ENCODE measurements around the gene LEFTY1.
"Not testable (repeated sequence)": the region's sequence is repeated elsewhere in the genome, so short reads cannot be mapped to it uniquely, and the experiment has no call there.

LEFTY1 gene

DNA sequence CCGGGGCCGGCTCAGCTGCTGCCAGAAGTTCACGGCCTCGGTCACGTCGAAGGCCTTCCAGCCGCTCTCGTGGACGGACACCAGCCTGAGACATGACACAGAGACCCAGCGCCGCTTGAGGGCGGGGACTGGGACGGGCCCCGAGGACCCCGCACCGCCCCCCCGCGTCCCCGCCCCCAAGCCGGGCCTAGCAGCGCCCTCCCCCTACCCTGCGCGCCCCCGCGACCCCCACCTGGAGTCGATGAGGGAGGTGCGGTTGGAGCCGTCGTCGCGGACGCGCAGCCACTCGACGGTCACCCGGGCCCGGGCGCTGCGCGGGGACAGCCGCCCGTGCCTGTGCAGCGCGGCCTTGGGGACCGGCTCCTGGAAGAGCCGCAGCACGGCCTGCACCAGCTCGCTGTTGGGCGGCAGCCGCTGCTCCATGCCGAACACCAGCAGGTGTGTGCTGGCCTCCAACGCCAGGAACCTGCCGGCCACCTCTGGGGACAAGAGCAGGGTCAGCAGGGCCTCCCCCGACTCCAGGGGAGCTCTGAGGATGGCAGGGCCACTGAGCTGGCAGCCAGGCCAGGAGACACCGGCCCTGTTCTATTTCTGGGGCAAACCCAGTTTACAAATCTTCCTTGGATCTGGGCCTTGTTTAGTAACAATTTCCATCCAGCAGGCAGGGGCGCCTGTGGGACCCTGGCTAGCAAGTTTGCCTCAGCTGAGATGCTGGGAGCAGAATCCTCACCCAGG lies 1.2 kb downstream of the LEFTY1 start:
- not testable (repeated sequence) for DNase-seq

DNA sequence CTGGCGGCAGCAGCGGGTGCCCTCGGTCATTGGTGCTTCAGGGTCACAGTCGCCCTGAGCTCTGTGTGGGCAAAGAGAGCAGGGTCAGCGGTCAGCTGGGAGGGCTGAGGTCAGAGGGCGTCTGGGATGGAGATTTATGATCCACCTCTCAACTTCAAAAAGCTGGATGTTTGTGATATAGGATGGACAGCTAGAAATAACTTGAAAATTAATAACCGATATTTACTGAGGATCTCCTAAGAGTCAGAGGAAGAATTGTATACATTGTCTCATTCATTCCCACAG lies 2.0 kb downstream of the LEFTY1 start:
- no peak for DNase-seq

DNA sequence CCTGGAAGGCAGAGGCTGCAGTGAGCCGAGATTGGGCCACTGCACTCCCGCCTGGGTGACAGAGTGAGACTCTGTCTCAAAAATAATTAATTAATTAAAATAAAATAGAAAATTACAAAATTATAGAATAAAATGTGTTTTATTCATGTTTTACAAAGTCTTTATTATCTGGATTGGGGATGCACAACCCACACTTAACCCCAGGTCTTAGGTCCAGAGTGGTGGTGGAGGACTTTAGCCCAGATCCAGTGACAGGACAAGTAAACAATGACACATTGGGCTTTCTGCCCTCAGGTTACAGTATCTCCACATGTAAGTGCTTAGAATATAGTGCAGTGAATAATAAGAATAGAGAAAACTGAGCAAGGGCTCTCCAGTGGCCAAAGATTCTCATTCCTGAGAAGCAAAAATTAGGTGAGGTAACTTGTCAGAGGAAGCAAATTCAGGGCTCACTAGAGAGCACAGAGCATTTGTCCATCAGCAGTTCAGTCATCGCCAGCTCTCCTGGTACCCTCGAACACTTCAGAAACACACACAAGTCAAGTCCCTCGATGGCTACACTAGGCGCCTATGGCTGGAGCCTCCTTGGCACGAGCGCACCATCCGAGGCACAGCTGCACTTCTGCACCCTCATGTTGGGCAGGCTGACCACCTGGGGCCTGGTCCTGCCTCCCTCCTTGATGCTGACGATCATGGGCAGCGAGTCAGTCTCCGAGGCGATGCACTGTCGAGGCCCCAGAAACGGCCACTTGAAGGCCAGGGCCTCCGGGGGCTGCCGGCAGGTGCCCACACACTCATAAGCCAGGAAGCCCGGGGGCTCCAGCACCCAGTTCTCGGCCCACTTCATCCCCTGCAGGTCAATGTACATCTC lies 2.6 kb downstream of the LEFTY1 start:
- DNase-seq = no peak

DNA sequence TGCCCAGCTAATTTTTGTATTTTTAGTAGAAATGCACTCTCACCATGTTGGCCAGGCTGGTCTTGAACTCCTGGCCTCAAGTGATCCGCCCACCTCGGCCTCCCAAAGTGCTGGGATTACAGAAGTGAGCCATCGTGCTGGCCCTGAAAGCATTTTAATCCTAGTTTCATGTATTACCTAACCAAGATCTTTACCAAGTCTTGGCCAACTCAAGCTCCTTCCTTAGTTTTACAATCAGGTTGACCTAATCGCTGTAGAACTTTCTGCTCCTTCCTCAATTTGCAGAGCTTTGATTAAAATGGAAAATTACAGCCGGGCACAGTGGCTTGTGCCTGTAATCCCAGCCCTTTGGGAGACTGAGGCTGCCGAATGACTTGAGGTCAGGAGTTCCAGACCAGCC lies 3.6 kb downstream of the LEFTY1 start:
- DNase-seq = no peak

DNA sequence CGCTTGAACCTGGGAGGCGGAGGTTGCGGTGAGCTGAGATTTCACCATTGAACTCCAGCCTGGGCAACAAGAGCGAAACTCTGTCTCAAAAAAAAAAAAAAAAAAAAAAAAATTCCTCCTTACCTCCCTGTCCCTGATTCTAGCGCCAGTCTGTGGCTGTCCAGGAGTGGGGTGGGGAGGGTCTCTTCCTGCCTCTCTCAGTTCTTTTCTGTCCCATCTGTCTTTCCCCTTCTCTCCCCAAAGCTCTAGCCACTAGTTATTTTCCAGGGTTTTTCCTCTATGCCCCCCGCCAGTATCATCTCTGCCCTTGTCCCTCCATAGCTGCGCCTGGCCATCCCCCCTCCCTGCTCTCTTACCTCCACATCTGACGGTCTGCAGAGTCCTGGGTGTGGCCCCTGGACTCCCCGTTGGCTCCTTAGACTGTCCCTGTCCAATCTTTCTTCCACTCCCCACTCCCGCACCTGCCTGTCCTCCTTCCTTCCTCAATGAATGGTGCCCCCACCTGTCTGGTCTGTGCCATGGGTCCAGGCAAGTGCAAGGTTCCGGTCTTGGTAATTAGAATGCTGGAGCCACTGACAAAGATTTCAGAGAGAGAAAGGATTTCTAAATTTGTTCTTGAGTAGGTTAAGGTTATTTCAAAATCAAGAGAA lies 5.2 kb downstream of the LEFTY1 start:
- no peak for DNase-seq

DNA sequence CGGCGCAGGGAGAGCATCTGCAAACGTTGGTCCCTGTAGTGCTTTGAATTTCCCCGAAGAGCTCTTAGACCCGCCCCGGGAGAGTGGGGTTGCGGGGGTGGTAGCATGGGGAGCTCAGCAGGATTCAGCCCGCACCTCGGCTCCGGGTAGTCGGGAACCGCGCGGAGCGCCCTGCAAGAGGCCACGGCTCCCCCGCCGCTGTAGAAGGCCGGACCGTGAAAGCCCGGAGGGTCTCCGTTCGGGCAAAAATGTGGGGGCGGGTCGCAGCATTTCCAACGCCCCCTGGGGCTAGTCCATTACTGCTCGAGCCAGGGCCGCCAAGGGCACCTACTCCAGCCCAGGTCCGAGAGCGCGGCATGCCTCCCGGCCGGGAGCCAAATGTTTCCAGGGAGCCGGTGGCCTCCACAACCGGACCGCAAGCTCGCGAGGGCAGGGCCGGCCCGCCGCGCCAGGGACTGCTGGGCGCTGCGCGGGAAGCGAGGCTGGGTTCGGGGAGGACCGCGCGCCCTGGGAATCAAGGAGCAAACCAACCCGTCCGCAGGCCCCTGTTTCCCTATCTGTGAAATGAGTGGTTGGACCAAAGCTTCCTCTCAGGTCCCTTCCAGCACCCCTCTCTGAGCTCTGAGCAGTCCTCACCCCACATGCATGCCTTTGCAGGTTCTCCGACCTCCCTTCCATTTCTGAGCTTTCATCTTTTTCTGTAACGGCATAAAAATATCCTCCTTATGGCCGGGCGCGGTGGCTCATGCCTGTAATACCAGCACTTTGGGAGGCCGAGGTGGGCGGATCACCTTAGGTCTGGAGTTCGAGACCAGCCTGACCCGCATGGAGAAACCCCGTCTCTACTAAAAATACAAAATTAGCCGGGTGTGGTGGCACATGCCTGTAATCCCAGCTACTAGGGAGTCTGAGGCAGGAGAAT lies 6.0 kb downstream of the LEFTY1 start:
- DNase-seq = no peak

DNA sequence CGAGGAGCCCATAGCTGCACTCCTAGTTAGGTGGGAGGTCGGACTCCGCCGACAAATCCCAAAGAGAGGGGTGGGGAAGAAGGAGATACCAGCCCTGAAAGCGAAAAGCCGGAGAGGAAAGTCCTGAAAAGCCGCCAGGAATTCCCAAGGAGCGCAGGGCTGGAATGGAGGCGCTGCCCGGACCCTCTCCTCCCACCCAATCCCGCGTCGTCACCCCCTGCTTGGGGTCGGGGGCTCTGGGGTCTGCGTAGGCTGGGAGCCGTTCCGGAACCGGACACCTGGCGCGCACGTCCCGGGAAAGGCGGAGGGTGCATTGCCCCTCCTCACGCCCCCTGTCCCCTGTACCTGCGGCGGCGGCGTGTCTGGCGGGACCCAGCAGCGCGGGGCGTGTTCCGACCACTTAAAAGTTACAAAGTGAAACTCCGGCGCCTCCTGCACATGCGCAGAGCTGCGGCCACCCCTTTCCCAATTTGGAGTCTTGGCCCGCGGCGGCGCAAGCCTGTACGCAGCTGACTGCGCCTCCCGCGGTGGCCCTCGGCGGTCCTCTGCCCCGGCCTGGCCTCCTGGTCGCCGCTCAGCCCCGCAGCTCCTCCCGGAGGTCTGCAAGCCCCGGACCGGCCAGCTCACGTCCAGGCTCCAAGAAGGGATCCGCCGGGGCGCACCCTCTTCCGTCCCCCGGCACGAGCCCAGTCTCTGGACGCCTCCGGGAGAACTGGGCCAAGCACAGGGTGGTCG lies 6.8 kb downstream of the LEFTY1 start, which contains the start of gene TMEM63A:
Gene TMEM63A, minus strand, starts transcription at position 422 of the 735 bp plus-strand sequence. CDS start 4,800 bp downstream, outside the sequence.
- DNase-seq = peak; percentile 91

DNA sequence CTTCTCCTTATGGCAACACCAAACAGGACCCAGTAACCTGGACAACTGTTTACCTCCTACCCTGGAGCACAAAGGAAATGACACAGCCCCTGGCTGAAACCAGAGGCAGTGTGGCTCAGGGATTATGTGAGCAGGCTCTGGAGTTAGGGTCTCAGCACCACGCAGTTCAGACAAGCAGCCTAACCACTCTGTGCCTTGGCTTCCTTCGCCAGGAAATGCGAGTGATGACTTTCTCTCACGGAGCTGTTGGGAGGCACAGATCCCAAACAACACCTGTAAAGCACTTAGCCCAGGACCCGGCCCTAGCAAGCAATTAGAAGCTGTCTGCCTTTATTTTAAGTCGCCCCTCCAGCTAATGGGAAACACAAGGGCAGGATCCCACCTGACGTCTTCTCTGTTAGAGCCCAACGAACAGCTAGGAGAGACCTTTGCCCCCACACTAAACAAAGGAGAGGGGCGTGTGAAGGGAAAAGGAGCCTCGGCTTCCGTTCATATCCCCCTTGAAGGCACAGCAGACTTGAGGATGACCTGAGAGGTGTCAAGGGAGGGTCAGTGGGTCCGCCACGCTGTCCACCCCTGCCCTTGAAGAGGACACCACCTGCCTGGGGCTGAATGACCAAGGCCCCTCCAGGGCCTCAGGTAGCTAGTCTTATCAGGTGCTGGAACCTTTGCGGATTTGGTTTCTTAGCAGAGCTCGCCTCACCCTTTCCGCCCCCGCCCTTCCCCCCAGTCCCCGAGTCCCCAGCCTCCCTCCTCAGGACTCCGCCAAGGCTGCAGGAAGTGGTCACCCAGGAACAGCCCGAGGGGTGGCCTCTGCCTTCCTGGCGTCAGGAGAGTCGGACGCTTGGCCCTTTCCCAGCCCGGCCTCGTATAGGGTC lies 7.6 kb downstream of the LEFTY1 start:
- peak; percentile 59 for DNase-seq

DNA sequence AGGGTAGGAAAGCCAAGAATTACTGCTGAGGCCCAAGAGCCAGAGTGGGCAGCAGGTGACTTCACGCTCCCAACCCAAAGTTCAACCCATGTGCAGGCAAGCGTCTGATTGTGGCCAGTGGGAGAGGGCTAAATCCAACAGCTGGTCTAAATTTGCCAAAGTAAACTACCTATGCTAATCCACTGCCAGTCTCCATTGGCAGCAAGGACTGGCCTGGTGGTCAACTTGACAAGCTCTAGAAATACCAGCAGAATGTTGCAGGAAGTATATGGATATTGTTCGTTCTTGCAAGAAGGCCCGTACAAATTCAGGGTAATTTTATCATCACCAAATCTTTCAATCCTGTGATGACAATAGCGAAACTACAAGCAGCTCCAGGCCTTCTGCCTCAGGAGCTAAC lies 8.3 kb downstream of the LEFTY1 start:
- no peak for DNase-seq

DNA sequence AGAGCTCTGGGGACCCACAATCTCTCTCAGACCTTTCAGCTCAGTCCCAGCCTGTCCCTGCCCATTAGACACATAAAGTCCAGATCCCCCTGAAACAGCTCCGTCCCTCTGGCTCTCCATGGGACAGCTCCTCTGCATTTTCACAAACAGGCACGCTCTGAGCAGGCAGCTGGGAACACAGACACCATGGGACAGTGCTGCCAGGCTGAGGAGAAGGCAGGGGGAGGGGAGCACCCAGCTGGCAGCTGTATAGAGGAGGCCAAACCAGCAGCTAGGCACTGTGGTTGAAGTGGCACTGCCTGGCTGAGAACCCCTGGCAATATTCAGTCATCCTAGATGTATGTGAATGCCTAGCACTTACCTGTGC lies 8.7 kb downstream of the LEFTY1 start:
- no peak for DNase-seq

DNA sequence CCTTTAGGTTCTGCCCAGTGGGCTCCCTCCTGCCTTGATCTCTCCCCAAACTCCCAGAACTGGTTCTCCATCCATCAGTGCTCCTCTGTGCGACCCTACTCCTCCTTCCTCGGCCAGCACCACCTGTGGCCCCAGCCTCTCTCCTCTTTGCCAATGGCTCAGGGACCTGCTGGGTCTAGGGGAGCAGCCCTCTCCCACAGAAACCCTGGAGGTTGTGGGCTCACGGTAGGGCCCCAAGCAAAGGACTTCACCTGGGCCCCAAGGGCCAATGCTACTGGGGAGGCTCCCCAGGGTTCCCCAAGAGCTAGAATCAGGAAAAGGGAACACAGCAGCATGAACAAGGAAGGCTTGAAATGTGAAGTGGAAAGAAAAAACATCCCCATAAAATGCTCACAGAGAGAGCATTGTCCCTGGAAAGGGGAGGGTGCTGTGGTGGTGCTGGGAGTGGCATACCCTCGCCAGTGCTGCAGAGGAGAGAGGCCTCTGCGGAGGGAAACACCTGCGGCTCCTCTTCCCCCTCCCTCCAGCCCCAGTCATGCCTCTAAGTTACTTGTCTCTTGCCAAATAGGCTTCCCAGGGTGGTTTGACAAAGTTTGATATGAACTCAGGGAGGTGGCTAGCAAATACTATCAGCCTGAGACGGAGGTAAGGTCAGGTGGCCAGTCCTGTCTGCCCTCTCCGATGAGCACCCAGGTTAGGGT lies 9.3 kb downstream of the LEFTY1 start:
- peak; percentile 44 for DNase-seq

DNA sequence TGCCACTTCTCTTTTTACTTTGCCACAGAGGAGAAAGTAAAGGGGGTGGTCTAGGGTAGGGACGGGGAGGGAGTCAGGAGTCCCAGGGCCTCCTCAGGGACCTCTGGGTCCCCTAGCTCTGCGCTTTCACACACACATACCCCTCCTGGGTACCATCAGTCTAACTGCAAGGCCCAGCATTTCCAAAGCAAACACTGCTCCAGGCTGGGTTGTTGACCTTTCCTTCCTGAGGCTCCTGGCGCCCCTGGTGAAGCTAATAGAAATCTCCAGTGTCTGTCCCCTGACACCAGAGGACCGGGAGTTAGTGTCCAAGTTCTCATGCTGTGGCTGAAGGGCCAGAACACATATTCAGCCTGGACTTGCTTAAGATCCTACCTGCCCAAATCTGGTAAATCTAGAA lies 10.7 kb downstream of the LEFTY1 start:
- DNase-seq = no peak

DNA sequence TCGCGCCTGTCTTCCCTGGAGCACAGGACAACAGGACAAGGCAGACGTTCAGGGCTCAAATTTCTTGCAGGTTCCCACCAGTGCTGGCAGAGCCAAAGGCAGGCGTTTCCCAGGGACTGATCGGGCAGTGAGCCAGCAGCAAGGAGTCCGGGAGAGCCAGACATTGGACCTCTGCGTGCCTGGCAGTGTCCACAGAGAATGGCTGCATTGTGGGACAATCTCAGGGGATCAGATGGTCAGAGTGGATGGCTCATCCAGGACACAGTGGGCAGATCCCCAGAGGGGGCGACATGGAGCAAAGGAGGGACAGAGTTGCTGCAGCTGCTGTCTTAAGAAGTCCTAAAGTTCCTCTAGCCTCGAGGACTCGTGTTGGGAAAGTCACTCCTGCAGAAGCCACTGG lies 11.4 kb downstream of the LEFTY1 start:
- no peak for DNase-seq

DNA sequence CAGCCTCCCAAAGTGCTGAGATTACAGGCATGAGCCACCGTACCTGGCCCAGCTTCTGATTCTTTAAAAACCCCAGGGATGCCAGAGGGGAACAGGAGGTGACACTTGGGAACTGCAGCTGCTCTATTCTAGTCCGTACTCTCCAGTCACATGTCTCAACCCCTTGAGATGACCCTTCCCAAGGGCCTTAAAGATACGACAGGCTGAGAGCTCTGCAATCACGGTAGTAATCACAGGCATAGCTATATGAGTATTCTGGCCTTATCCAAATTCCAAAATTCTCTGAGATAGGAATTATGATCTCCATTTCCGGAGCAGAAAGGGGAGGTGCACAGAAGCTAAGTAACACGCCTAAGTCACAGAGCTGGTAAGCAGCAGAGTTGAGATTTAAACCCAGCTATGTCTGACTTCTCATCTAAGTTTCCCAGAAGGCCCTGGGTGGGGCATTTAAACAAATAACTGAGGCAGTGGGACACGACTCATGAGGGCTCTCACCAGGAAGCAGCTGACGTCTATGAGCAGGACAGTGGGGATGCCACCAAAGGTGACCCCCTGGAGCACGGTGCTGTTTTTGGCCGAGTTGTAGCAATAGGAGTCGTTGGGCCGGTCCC lies 11.9 kb downstream of the LEFTY1 start:
- no peak for DNase-seq

DNA sequence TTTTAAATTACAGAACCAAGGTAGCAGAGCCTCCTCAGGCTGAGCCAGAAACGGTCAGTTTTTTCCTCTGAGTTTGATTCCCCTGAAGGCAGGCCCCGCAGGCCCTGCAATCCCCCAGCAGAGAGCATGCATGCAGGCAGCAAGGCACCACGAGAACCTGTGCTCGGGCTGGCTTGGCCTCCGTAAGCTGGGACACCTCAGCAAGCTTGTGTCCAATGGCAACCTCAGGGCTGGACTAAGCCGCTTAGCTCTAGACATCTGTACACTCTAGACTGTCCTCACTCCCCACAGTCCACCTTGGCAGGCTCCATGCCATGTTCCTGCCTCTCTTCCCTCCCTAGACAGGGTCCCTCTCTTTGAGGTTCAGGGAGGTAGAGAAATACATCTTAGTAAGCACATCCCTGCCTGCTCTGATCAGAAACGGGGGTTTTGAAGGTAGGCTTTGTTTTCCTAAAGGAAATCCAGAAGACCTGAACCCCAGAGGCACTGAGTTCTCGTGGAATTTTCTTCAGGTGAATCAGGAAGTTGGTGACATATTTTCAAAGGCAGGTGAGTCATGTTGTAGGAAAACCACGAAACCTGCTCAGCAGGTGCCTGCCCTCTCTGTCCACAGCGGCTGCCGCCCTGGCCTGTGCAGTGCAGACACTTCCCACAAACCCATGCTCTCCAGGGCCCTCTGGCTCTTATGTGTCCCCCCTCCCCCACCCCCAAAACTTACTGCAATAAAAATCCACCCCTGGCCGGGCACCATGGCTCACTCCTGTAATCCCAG lies 13.7 kb downstream of the LEFTY1 start:
- DNase-seq = no peak

DNA sequence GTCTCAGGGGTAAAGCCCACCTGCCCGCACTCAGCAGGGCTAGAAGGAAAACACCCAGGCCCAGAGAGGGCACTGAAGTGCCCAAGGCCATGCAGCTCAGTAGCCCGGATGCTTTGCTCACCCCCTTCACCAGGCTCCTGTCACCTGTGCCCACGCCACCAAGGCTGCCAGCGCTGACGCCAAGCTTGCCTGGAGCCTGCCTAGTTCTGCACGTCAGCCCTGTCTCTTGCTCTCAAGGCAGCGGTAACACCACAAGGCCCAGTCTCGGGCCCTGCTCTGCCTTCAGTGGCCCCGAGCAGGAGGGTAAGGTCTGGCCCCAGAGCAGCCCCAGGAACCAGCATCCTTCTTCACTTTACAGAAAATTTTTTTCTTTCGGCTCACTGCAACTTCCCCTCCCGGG lies 14.5 kb downstream of the LEFTY1 start:
- DNase-seq = no peak

DNA sequence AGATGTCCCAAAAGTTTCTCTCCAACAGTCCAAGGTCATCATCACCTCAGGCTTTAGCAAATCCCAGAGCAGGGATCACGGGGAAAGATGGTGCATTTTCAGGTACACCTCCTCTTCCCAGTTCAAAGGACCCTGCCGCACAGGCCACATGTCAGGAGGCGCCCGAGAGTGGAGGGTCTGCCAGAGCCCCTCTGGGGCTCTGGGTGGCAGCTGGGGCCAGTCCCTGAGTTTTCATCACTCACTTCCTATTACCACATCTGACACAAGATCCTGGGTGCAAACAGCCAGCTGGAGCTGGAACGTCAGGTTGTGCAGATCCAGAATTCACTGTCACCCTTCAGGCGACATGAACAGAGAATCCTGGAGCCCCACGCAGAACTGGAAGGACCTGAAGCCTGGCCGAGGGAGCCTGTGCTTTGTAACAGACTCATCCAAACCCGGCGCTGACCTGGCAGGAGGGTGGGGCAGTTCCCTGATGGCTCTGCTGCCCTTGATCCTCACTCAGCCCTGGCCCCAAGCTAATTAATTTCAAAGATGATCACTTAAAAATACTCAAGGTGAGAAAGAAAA lies 15.6 kb downstream of the LEFTY1 start:
- DNase-seq = no peak

DNA sequence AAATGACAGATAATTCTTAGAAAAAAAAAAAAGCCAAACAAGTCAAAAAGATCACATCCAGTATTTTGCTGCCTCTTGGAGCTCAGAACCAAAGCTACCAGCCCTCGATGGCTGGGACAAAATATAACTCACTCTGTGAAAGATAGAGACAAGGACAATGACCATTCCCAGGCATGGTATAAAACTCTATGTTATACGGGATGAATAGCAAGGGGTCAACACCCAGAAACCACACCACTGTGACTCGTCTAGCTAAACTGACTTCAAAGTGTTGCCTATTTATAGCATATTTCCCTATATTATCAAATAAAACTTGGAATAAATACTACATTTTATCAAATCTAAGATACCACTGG lies 16.9 kb downstream of the LEFTY1 start:
- DNase-seq = no peak
